ENCODE results near the gene PAM16.

- TF ChIP-seq TCF7L2 (IDR thresholded peaks at IDR 0.05; ENCODE audit: borderline replicate concordance, low read depth, low read length) (no peak), ZNF529 (tag by site-specific recombination; IDR thresholded peaks at IDR 0.05; ENCODE audit: insufficient replicate concordance) (no peak), ZBTB1 (tag by site-specific recombination; IDR thresholded peaks at IDR 0.05) (no peak), ZNF274 (IDR thresholded peaks at IDR 0.05; ENCODE audit: low read length) (no peak), ZNF274 (tag by site-specific recombination; IDR thresholded peaks at IDR 0.05; ENCODE audit: borderline replicate concordance) (no peak), ZNF24 (tag by site-specific recombination; IDR thresholded peaks at IDR 0.05) (no peak)
- TF ChIP-seq, protein P1, sequence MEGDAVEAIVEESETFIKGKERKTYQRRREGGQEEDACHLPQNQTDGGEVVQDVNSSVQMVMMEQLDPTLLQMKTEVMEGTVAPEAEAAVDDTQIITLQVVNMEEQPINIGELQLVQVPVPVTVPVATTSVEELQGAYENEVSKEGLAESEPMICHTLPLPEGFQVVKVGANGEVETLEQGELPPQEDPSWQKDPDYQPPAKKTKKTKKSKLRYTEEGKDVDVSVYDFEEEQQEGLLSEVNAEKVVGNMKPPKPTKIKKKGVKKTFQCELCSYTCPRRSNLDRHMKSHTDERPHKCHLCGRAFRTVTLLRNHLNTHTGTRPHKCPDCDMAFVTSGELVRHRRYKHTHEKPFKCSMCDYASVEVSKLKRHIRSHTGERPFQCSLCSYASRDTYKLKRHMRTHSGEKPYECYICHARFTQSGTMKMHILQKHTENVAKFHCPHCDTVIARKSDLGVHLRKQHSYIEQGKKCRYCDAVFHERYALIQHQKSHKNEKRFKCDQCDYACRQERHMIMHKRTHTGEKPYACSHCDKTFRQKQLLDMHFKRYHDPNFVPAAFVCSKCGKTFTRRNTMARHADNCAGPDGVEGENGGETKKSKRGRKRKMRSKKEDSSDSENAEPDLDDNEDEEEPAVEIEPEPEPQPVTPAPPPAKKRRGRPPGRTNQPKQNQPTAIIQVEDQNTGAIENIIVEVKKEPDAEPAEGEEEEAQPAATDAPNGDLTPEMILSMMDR (tag by site-specific recombination; IDR thresholded peaks at IDR 0.05): no peak
- TF ChIP-seq, protein P2, sequence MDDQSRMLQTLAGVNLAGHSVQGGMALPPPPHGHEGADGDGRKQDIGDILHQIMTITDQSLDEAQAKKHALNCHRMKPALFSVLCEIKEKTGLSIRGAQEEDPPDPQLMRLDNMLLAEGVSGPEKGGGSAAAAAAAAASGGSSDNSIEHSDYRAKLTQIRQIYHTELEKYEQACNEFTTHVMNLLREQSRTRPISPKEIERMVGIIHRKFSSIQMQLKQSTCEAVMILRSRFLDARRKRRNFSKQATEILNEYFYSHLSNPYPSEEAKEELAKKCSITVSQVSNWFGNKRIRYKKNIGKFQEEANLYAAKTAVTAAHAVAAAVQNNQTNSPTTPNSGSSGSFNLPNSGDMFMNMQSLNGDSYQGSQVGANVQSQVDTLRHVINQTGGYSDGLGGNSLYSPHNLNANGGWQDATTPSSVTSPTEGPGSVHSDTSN (CRISPR knock-in tag; IDR thresholded peaks at IDR 0.05): no peak
These were observed 5.0 kb downstream of the PAM16 start for GRCh38 chr16:4345836-4346781.
